ENCODE data around the gene SMYD3. TPM values are rescaled to one million over a fixed set of nuclear protein-coding genes. Genes with fewer than 3 reads are reported as not detected.

Gene SMYD3
- total RNA-seq, 4 donors from 2014 or later, result 7.6 to 26.3 (median 13.4) TPM

GRCh38 chr1:246415028-246415427 is 92.1 kb downstream of the SMYD3 start:
- DNase-seq (ENCODE audit: low spot score) (no peak), ATAC-seq (ENCODE audit: low FRiP score) (no peak)
- TF ChIP-seq CTCF (IDR thresholded peaks at IDR 0.05), result no peak

- DNase-seq (ENCODE audit: low spot score) (no peak), ATAC-seq (ENCODE audit: low FRiP score) (no peak)
- no peak for TF ChIP-seq CTCF (IDR thresholded peaks at IDR 0.05)
Observed at GRCh38 chr1:246413430-246413829, 93.6 kb downstream of the SMYD3 start.

- ATAC-seq (ENCODE audit: low FRiP score) (no peak), DNase-seq (ENCODE audit: low spot score) (no peak)
- no peak for TF ChIP-seq CTCF (IDR thresholded peaks at IDR 0.05)
Observed at GRCh38 chr1:246404078-246404477, 103.0 kb downstream of the SMYD3 start.

- no peak for DNase-seq (ENCODE audit: low spot score)
- ATAC-seq (ENCODE audit: low FRiP score), result no peak
- TF ChIP-seq CTCF (IDR thresholded peaks at IDR 0.05), result no peak
Observed at GRCh38 chr1:246398126-246398813, 108.8 kb downstream of the SMYD3 start.

GRCh38 chr1:246397046-246397445 is 110.0 kb downstream of the SMYD3 start:
- ATAC-seq (ENCODE audit: low FRiP score) (no peak), DNase-seq (ENCODE audit: low spot score) (no peak)
- TF ChIP-seq CTCF (IDR thresholded peaks at IDR 0.05), result no peak

GRCh38 chr1:246396322-246396721 is 110.8 kb downstream of the SMYD3 start:
- ATAC-seq (ENCODE audit: low FRiP score), result no peak
- no peak for DNase-seq (ENCODE audit: low spot score)
- TF ChIP-seq CTCF (IDR thresholded peaks at IDR 0.05), result no peak

GRCh38 chr1:246394121-246394520 is 113.0 kb downstream of the SMYD3 start:
- no peak for ATAC-seq (ENCODE audit: low FRiP score)
- no peak for DNase-seq (ENCODE audit: low spot score)
- TF ChIP-seq CTCF (IDR thresholded peaks at IDR 0.05), result no peak

Data from omental fat pad (tissue), 4 donors.